Skeletal muscle cell (primary cell): Measurements from ENCODE around the gene CELSR1.

Experiments
- DNase-seq: peaks from one replicate; pipeline ENCODE4 v3.0.0-alpha.2; 2010; ENCODE audit warnings: low read depth
- H3K4me3 ChIP-seq: 2 replicates; pipeline ENCODE4 v1.5.1; 2011; ENCODE audit warnings: low read depth, mild to moderate bottlenecking, control low read depth, low read length, moderate library complexity

The CELSR1 gene

GRCh38 chr22:46561435-46561905 lies 24.1 kb upstream of the CELSR1 start:
- no peak overlapping the region for H3K4me3 ChIP-seq

GRCh38 chr22:46560696-46561295 lies 23.4 kb upstream of the CELSR1 start:
- no peak for DNase-seq
- H3K4me3 ChIP-seq = no peak overlapping the region

More at GRCh38 chr22:46561435-46561905, 24.1 kb upstream of the CELSR1 start:
- DNase-seq = no peak

GRCh38 chr22:46557736-46558480 lies 20.5 kb upstream of the CELSR1 start:
- DNase-seq = no peak
- no peak overlapping the region for H3K4me3 ChIP-seq

DNA sequence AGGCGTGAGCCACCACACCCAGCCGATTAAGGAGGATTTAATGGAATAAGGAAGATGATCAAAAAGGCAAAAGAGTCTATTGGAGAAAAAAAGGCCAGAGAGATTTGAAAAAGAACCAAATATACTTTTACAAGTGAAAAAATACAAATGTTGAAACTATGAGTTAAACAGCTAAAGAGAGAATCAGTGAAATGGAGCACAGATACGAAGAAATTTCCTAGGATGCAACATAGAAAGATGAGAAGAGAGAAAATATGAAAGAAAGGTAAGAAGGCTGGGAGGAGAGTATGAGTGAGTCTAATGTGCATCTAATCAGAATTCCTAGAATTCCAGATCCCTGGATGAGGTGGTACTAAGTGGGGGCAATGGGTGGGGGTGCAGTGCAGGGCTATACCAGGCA lies 19.4 kb upstream of the CELSR1 start:
- no peak overlapping the region for H3K4me3 ChIP-seq
- DNase-seq = no peak

DNA sequence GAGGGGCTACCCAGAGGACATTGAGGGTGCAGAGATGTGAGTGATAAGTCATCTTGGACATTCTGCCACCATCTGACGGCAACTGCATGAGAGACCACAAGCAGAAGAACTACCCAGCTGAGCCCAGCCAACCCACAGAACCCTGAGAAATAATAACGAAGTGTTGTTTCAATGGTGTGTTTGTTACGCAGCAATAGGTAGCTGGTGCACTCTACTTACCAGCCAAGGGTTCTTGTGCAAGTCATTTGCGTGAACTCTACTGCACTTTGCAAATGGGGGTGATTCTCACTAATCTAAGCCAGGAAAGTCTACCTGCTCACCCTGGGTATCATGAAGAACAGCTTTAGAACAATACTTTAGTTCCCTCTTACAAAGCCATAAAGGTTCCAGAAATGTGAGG lies 15.8 kb upstream of the CELSR1 start:
- DNase-seq = no peak
- no peak overlapping the region for H3K4me3 ChIP-seq

DNA sequence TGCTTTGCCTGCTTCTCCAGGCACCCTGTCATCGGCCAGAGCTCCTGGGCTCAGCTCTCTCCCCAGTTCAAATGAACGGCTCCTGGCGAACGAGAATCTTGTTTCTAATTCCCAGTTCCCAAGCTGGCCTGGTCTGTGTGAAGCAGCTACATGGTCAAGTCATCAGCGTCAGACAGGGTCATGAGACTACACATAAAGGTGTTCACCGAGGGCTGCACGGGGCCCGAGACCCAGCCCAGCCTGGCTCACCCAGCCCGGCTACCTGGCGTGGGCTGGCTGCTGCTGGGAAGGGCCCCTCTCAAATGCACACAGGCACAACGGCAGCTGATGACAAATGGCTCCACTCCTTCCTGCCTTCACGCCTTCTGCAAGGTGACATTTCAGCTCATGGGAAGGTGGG lies 14.6 kb upstream of the CELSR1 start:
- H3K4me3 ChIP-seq = no peak overlapping the region
- no peak for DNase-seq

DNA sequence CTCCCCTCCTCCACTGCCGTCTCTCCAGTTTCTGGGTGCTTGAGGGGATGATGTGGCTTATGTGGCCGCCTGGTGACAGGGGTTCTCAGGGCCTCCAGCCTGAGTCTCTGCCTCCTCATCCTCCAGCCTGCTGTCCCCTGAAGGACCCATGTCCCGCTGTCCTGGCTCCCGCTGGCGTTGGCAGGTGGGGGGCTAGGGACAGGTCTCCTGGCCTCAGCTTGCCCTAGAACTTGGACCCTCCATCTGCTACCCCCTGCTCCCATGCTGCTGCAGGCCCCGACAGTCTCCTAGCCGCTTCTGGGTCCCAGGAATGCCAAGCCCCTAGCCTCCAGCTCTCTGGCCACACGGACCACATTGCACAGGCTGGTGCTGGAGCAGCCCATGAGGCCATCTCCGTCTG lies 13.9 kb upstream of the CELSR1 start:
- DNase-seq = no peak
- no peak overlapping the region for H3K4me3 ChIP-seq

GRCh38 chr22:46549971-46550641 lies 12.7 kb upstream of the CELSR1 start:
- H3K4me3 ChIP-seq = no peak overlapping the region

GRCh38 chr22:46549563-46549840 lies 12.1 kb upstream of the CELSR1 start:
- DNase-seq = no peak
- H3K4me3 ChIP-seq = no peak overlapping the region

More at GRCh38 chr22:46549971-46550641, 12.7 kb upstream of the CELSR1 start:
- no peak for DNase-seq

GRCh38 chr22:46547883-46548244 lies 10.4 kb upstream of the CELSR1 start:
- no peak for DNase-seq
- no peak overlapping the region for H3K4me3 ChIP-seq

DNA sequence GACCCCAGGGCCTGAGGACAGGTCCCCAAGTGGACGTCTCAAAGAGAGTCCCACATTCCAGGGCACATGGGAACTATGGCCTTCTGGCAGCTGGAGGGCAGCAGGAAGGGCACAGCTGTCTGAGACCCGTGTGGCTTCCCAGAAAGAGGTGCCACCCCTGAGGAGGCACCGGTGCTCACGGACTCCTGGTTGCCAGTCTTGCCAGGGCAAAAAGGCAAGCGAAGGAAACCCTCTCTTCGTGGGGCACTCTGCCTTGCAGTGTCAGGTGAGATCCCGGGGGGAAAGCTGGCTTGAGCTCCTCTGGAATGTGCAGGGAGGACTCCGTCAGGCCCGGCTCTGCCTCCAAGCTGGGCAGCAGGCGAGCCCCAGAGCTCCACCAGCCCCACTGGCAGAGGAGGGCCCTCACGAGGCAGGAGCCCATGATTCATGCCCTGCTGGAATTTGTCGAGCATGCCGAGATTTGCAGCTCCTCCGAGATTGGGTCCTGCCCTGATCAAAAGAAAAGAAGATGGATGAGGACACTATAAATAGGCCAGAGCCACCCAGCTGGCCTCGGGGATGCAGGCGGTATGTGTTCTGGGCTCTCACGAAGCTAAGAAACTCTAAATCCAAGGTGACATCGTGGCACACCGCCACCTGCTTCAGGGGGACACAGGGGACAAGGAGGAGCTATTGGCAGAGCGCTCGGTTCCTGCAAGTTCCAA lies 9.9 kb upstream of the CELSR1 start:
- DNase-seq = no peak
- H3K4me3 ChIP-seq = no peak overlapping the region

DNA sequence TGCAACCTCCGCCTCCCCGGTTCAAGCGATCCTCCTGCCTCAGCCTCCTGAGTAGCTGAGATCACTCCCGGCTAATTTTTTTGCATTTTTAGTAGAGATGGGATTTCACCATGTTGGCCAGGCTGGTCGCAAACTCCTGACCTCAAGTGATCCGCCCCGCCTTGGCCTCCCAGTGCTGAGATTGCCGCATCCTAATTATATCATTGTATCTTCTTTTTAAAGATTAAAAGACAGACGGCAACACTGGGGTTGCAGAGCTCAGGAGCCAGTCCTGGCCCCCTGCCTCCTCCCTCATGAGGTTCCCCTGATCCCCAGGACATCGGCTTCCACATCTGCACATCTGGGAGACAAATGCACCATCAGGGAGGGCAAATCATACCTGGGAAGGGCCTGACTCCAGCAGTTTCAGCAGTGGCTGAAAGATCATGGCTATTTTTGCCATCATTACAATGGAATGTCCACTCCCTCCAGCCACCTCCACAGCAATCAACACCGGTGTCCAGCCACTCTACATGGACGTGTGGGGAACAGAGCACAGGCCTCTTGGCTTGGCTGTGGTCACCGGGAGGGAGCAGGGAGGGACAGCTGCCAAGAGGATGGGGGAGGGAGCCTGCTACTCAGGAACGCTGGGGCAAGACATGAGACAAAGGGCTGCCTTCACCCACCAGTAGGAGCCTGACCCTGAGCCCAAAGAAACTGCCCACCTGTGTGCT lies 9.2 kb upstream of the CELSR1 start:
- no peak overlapping the region for H3K4me3 ChIP-seq
- no peak for DNase-seq

DNA sequence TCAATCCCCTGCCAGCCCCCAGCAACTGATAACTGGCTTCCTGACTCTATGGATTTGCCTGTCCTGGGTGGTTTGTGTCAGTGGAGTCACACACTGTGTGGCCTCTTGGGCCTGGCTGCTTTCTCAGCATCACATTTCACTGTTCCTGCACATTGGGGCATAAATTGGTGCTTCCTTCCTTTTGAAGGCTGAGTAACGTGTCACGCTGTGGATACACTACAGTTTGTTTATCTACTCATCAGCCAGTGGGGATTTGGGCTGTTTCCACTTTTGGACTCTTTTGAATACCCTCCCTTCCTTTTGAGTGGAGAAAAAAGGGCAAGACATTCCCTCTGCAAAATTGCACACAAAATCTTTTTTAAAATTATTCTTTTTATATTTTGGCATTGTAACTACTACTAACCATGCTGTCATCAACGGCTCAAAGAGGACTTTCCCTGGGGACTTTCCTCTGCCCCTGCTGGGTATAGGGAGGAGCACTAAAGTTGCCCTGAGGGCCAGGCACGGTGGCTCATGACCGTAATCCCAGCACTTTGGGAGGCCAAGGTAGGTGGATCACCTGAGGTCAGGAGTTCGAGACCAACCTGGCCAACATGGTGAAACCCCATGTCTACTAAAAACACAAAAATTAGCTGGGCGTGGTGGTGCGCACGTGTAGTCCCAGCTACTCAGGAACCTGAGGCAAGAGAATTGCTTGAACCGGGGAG lies 7.8 kb upstream of the CELSR1 start:
- DNase-seq = no peak
- no peak overlapping the region for H3K4me3 ChIP-seq

GRCh38 chr22:46542011-46542985 lies 4.9 kb upstream of the CELSR1 start:
- DNase-seq = no peak
- H3K4me3 ChIP-seq = no peak overlapping the region

DNA sequence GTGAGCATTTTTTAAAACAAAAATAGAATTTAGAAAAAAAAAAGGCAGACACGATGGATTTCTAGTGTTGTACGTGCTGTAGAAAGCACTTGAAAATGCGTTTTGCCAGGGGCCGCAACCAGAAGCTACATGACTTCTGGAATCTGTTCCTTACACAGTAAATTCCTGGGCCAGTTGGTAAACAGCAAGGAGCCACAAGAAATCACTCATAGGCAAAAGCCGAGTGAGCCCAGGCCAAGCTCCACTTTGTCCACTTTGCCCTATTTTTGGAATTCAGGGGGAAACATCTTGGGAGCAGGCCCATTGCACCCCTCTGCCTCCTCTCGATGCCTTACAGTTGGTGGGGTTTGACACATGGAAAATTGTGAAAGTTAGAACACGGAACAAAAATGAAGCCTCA lies 4.1 kb upstream of the CELSR1 start:
- DNase-seq = no peak
- no peak overlapping the region for H3K4me3 ChIP-seq

GRCh38 chr22:46540874-46541273 lies 3.5 kb upstream of the CELSR1 start:
- no peak overlapping the region for H3K4me3 ChIP-seq
- no peak for DNase-seq

- H3K4me3 ChIP-seq = no peak overlapping the region
Observed at GRCh38 chr22:46539169-46539568, 1.7 kb upstream of the CELSR1 start.

GRCh38 chr22:46538814-46539160 lies 1.4 kb upstream of the CELSR1 start:
- peak overlapping the region; percentile 41 for H3K4me3 ChIP-seq
- DNase-seq = no peak

More at GRCh38 chr22:46539169-46539568, 1.7 kb upstream of the CELSR1 start:
- DNase-seq = no peak
